HL-60 (cell line): ENCODE measurements around the gene KRTAP26-1.

ENCODE experiments used
- DNase-seq, 2 experiments: peaks; one replicate each; pipeline ENCODE4 v3.0.0-alpha.2; 2010 to 2020; ENCODE audit warnings: low read depth in 1 of 2, low spot score in 1 of 2
- H3K27ac ChIP-seq: fragments of 250-450 bp; sonication (Bioruptor Pico); replicated peaks from 2 replicates; pipeline ENCODE4 v1.5.1; 2020; ENCODE audit warnings: mild to moderate bottlenecking, moderate library complexity
- H3K27me3 ChIP-seq: fragments of 250-450 bp; sonication (Bioruptor Pico); 2 replicates; pipeline ENCODE4 v1.5.1; 2021; ENCODE audit warnings: mild to moderate bottlenecking, moderate library complexity; ENCODE audit not compliant: insufficient read depth, poor library complexity, severe bottlenecking
- H3K4me3 ChIP-seq: replicated peaks from 2 replicates; pipeline ENCODE4 v1.5.1; 2011; ENCODE audit warnings: mild to moderate bottlenecking, control low read depth, low read length; ENCODE audit not compliant: insufficient read depth
- CTCF ChIP-seq: IDR thresholded peaks from one replicate; pipeline ENCODE4 v1.5.1; 2011; ENCODE audit warnings: low read length, control low read depth, inconsistent platforms; ENCODE audit not compliant: insufficient read depth
- GABPA ChIP-seq: IDR thresholded peaks from 2 replicates; pipeline ENCODE4 v1.6.1; 2012; ENCODE audit warnings: low read depth
- POLR2AphosphoS5 ChIP-seq: IDR thresholded peaks from 2 replicates; pipeline ENCODE4 v1.6.1; 2012; ENCODE audit warnings: low read depth
- REST ChIP-seq: IDR thresholded peaks from 2 replicates; pipeline ENCODE4 v1.6.1; 2012; ENCODE audit warnings: low read depth; ENCODE audit not compliant: insufficient replicate concordance
- SPI1 ChIP-seq: IDR thresholded peaks from 2 replicates; pipeline ENCODE4 v1.6.1; 2012; ENCODE audit warnings: low read depth, mild to moderate bottlenecking, borderline replicate concordance
- long read RNA-seq: library from polyadenylated mRNA; unstranded; transcript quantifications from one replicate; pipeline ENCODE4 v2.0.0, GENCODE V29; 2020

Gene KRTAP26-1
- long read RNA-seq, result 0 reads

- TF ChIP-seq REST, result no peak
- no peak for TF ChIP-seq SPI1
- no peak for TF ChIP-seq CTCF
- TF ChIP-seq GABPA, result no peak
- no peak for TF ChIP-seq POLR2AphosphoS5
- no peaks in the 10 kb centered on the region for H3K27me3 ChIP-seq
- no peak for DNase-seq
- no peak within 1 kb of the TSS for H3K27ac ChIP-seq
- H3K4me3 ChIP-seq, result no peak within 1 kb of the TSS
Observed at GRCh38 chr21:30320215-30320614, at the start of gene KRTAP26-1. Gene KRTAP26-1 (minus strand): TSS chr21:30320315. CDS start chr21:30320035, 280 bp downstream.

- Histone ChIP-seq H3K27ac (no peak overlapping the region), H3K4me3 (no peak overlapping the region), H3K27me3 (no peaks in the 10 kb centered on the region)
- TF ChIP-seq CTCF (no peak), POLR2AphosphoS5 (no peak), GABPA (no peak), REST (no peak), SPI1 (no peak)
- no peak for DNase-seq
Observed at GRCh38 chr21:30355906-30356305, 35.8 kb upstream of the KRTAP26-1 start.

GRCh38 chr21:30354308-30355005, 34.3 kb upstream of the KRTAP26-1 start:
- H3K27me3 ChIP-seq, result no peaks in the 10 kb centered on the region
- TF ChIP-seq GABPA, result no peak
- TF ChIP-seq CTCF, result no peak
- TF ChIP-seq SPI1, result no peak
- no peak for TF ChIP-seq POLR2AphosphoS5
- no peak for TF ChIP-seq REST

More at GRCh38 chr21:30354308-30355005, 34.3 kb upstream of the KRTAP26-1 start:
- no peak overlapping the region for H3K4me3 ChIP-seq
- DNase-seq, result no peak
- no peak overlapping the region for H3K27ac ChIP-seq
